GM06990 (cell line): ENCODE measurements around the gene SDCCAG8.
A peak's percentile ranks its signal among the peaks of the same experiment; 100 is the strongest.
"Not testable (repeated sequence)": the region's sequence is repeated elsewhere in the genome, so short reads cannot be mapped to it uniquely, and the experiment has no call there.

ENCODE experiments used
- DNase-seq: peaks from one replicate; pipeline ENCODE4 v3.0.0-alpha.2; 2011; ENCODE audit not compliant: insufficient read length; ENCODE audit errors: extremely low read depth
- H3K27me3 ChIP-seq: replicated peaks from 2 replicates; pipeline ENCODE4 v1.6.0; 2011; ENCODE audit warnings: low read length; ENCODE audit not compliant: control insufficient read depth, insufficient read depth
- H3K36me3 ChIP-seq: 2 replicates; pipeline ENCODE4 v1.5.1; 2011; ENCODE audit warnings: low read length; ENCODE audit not compliant: control insufficient read depth, insufficient read depth
- H3K4me3 ChIP-seq: replicated peaks from 2 replicates; pipeline ENCODE4 v1.5.1; 2011; ENCODE audit warnings: low read depth, mild to moderate bottlenecking, control low read depth, low read length
- TF ChIP-seq, protein P1 (sequence below): IDR thresholded peaks from 2 replicates; pipeline ENCODE4 v1.5.1; 2011; ENCODE audit warnings: low read length, control low read depth, mild to moderate bottlenecking, inconsistent platforms; ENCODE audit not compliant: insufficient read depth, poor library complexity, severe bottlenecking

Gene SDCCAG8

DNA sequence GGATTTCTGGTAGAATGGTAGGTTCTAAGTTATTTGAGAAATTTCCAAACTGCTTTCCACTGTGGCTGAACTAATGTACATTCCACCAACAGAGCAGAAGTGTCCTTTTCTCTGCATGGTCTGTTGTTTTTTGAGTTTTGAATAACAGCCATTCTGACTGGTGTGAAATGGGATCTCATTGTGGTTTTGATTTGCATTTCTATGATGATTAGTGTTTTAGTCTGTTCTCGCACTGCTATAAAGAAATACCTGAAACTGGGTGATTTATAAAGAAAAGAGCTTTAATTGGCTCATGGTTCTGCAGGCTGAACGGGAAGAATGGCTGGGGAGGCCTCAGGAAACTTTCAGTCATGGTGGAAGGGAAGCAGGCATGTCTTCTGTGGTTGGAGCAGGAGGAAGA lies 80.3 kb downstream of the SDCCAG8 start:
- no peak for DNase-seq
- H3K27me3 ChIP-seq = no peaks in the 10 kb centered on the region
- H3K4me3 ChIP-seq = no peak overlapping the region
- H3K36me3 ChIP-seq = no peaks in the 10 kb centered on the region; the same call in 1 of the 2 replicates
- TF ChIP-seq, protein P1, sequence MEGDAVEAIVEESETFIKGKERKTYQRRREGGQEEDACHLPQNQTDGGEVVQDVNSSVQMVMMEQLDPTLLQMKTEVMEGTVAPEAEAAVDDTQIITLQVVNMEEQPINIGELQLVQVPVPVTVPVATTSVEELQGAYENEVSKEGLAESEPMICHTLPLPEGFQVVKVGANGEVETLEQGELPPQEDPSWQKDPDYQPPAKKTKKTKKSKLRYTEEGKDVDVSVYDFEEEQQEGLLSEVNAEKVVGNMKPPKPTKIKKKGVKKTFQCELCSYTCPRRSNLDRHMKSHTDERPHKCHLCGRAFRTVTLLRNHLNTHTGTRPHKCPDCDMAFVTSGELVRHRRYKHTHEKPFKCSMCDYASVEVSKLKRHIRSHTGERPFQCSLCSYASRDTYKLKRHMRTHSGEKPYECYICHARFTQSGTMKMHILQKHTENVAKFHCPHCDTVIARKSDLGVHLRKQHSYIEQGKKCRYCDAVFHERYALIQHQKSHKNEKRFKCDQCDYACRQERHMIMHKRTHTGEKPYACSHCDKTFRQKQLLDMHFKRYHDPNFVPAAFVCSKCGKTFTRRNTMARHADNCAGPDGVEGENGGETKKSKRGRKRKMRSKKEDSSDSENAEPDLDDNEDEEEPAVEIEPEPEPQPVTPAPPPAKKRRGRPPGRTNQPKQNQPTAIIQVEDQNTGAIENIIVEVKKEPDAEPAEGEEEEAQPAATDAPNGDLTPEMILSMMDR = no peak

DNA sequence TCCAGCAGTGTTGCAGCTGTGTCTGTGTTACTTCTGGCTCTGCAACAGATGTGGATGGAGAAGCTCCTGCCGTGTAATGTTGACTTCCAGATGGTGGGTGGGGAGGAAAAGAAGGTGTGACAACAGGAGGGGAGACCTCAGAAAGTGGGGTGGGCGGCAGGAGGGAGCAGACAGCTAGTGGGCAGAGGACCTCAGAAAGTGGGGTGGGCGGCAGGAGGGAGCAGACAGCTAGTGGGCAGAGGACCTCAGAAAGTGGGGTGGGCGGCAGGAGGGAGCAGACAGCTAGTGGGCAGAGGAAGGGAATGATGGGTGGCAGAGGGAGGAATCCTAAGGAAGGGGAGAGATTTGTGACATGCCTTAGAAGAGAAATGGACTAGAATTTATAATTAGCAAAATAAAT lies 83.0 kb downstream of the SDCCAG8 start:
- DNase-seq, H3K36me3 ChIP-seq, H3K27me3 ChIP-seq, H3K4me3 ChIP-seq: not testable (repeated sequence)

DNA sequence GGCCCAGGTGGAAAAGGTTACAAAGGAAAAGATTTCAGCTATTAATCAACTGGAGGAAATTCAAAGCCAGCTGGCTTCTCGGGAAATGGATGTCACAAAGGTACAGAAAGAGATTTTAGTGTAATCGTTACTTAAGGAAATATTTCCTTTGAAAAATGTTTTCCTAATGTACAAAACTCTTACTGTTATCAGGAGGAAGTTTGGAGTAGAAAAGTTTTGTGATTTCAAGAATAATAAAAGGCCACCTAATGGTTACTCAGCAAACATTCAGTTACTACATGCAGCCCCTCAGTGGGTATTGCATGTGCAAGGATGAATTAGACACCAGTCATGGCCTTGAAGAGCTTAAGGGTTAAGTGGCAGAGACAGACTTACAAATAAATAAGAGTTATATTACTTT lies 85.2 kb downstream of the SDCCAG8 start:
- DNase-seq = no peak
- no peak overlapping the region for H3K4me3 ChIP-seq
- no peaks in the 10 kb centered on the region for H3K36me3 ChIP-seq
- no peaks in the 10 kb centered on the region for H3K27me3 ChIP-seq
- TF ChIP-seq, protein P1 = no peak

DNA sequence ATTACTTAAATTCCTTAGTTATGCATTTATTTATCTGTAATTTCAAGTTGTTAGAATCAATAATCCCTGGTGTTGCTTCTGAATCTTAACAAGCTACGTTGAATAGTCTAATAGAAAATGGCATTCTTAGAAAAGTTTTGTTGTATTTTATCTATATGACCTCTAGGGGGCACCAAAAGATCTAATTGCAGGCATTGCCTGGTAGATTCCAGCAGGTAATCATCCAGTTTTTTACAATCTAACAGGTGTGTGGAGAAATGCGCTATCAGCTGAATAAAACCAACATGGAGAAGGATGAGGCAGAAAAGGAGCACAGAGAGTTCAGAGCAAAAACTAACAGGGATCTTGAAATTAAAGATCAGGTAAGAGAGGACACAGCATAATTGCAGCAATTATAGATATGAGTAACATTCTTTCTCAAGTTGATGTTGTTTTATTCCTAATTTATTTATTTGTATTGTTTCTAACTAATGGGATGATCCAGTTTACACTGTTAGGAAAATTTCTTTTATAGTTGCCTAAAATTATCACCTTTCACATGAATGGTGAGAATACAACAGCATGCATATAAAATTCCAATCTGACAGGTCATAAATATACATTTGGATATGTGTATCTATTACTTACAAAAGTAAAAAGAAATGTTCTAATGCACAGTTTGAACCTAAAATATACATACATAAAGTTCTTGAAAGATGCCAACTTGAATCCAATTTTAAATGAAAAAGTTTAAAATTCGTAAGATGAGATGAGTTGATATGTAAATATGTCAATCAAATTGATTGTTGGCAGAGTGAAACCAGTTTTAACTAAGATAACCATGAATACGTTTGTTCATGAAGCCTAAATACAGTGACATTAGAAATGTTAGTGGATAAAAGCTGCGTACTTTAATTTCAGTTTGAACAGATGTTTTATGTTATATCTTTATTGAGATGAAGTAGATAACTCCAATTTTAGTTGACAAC lies 88.4 kb downstream of the SDCCAG8 start:
- no peak for DNase-seq
- TF ChIP-seq, protein P1 = peak; percentile 49

DNA sequence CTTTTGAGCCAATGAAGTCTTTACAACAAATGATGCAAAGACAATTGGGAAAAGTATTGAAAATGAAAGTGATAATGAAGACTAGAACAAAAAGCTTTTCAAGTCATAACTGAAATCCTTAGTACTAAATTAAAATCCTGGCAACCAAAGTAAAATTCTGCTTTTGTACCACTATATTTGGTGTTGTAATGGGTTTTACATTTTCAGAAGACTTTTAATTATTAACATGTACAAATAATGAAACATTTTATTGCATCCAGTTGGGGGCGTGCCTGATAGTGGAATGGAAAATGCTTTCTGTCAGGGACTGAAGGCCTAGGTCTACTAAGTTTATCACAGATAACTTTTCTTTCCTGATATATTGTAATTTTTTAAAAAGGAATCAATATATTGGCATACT lies 89.4 kb downstream of the SDCCAG8 start:
- no peak overlapping the region for H3K4me3 ChIP-seq
- DNase-seq = peak; percentile 13
- H3K27me3 ChIP-seq = no peaks in the 10 kb centered on the region
- TF ChIP-seq, protein P1 = no peak
- H3K36me3 ChIP-seq = no peaks in the 10 kb centered on the region

More for the DNA sequence above, 88.4 kb downstream of the SDCCAG8 start:
- no peak overlapping the region for H3K4me3 ChIP-seq
- H3K27me3 ChIP-seq = no peaks in the 10 kb centered on the region
- no peaks in the 10 kb centered on the region for H3K36me3 ChIP-seq

DNA sequence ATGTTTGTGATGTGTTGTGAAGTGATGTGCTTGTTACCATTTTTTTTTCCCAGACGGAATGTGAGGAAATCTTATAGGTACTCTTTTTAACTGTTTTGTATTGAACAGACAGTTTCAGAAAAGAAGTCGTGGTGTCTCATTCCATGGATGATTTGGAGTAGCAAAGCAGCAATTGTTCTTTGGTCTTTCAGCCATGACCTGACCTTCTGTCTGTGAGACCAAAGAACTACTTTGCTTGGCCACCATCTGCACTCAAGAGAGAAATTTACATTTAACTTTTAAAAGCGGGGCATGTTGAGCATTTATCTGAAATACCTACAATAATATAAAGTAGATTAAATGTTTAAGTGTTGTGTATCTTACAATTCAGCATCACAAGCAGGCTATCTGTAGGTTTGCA lies 90.2 kb downstream of the SDCCAG8 start:
- Histone ChIP-seq H3K36me3 (no peaks in the 10 kb centered on the region), H3K4me3 (no peak overlapping the region), H3K27me3 (no peaks in the 10 kb centered on the region)
- TF ChIP-seq, protein P1 = no peak
- no peak for DNase-seq
